H1 (cell line): Measurements from ENCODE around the gene ADCY3. TPM values are rescaled to one million over a fixed set of nuclear protein-coding genes. Genes with fewer than 3 reads are reported as not detected.

Experiments used
- RFX5 ChIP-seq: IDR thresholded peaks from 2 replicates; pipeline ENCODE4 v1.6.1; 2011; ENCODE audit warnings: low read depth, low read length, improper control_type of control experiment, borderline replicate concordance
- SP2 ChIP-seq: IDR thresholded peaks from 2 replicates; pipeline ENCODE4 v1.6.1; 2012; ENCODE audit warnings: mild to moderate bottlenecking, low read length, inconsistent platforms
- polyA plus RNA-seq, 7 experiments: library from polyadenylated mRNA; depleted of rRNA in 3 of 7; stranded (reverse) in 5 of 7; unstranded in 2 of 7; fragments of >200 nt in 5 of 7; fragments of 200-250 nt in 2 of 7; gene quantifications; 1 replicate in 5 of 7; 2 replicates in 1 of 7; 4 replicates in 1 of 7; pipeline versions ENCODE4 v1.2.1 to v1.2.3, GENCODE V29; 2011 to 2013; ENCODE audit warnings: missing spikeins in 2 of 7, mixed read lengths in 2 of 7
- total RNA-seq: library from RNA; stranded (reverse); fragmentation: NEBNext Ultra II Directional; extraction: Animal tissue kit (Norgen Biotek cat#: 25700); gene quantifications from 2 replicates; pipeline ENCODE4 v1.2.1, GENCODE V29; 2021

The ADCY3 gene
- total and polyA plus RNA-seq, 2 of the 8 experiments (the other 6 are each of a cell fraction or from before 2014, with no cell fraction given) = 45.1 to 52.9 TPM

- TF ChIP-seq SP2 (no peak), RFX5 (no peak)
Observed at GRCh38 chr2:24926602-24927252, 6.7 kb upstream of the ADCY3 start (continued).
